Right lobe of liver (tissue), 6 donors: ENCODE data around the gene NCKAP1. TPM values are rescaled to one million over a fixed set of nuclear protein-coding genes. Genes with fewer than 3 reads are reported as not detected.

ENCODE experiments used
- ATAC-seq, 4 donors: fragments of 200-7000 bp; cut with Tn5 transposase; one replicate each; pipeline ENCODE4 v1.9.1; 2020; ENCODE audit warnings: mild to moderate bottlenecking in 4 of 4, moderate library complexity in 4 of 4
- DNase-seq, 3 donors: peaks; one replicate each; pipeline ENCODE4 v3.0.0-alpha.2; 2020
- H3K27ac ChIP-seq, 3 donors: fragments of 200-600 bp; one replicate each; pipeline ENCODE4 v1.8.0; 2022
- H3K27me3 ChIP-seq, 2 donors: fragments of 200-600 bp; one replicate each; pipeline ENCODE4 v1.8.0; 2022
- H3K36me3 ChIP-seq, 4 donors: fragments of 200-600 bp; sonication (generic) in 1 of 4; one replicate each; pipeline versions ENCODE4 v1.5.1 to v1.8.0; 2017 to 2022; ENCODE audit warnings: control low read depth in 1 of 4
- H3K4me1 ChIP-seq, 4 donors: fragments of 200-600 bp; sonication (generic) in 1 of 4; one replicate each; pipeline versions ENCODE4 v1.5.1 to v1.8.0; 2017 to 2022; ENCODE audit warnings: control low read depth in 1 of 4
- H3K4me3 ChIP-seq, 3 donors: fragments of 200-600 bp; one replicate each; pipeline ENCODE4 v1.8.0; 2022
- H3K9me3 ChIP-seq, 4 donors: fragments of 200-600 bp; sonication (generic) in 1 of 4; one replicate each; pipeline versions ENCODE4 v1.5.1 to v1.8.0; 2017 to 2022; ENCODE audit warnings: control low read depth in 1 of 4
- POLR2A ChIP-seq: fragments of 450-650 bp; IDR thresholded peaks from one replicate; pipeline ENCODE4 v1.6.1; 2017; ENCODE audit warnings: antibody characterized with exemption, mild to moderate bottlenecking
- WGBS: methylation state at CpG from one replicate; pipeline ENCODE4 v1.1.6; 2018; ENCODE audit warnings: low coverage, low lambda C conversion rate; ENCODE audit not compliant: insufficient coverage; ENCODE audit errors: missing lambda C conversion rate; 5-methylcytosine and 5-hydroxymethylcytosine counted together
- intact Hi-C, 2 donors: fragments of 100-400 bp; cut with DNase I; formaldehyde crosslinking; loops; one replicate each; pipeline versions ENCODE4 v1.11.2 to v1.14.1; 2022
- total RNA-seq, 6 experiments: library from RNA; depleted of rRNA in 2 of 6; stranded (reverse); fragments of >200 nt in 2 of 6; fragmentation: NEBNext Ultra II Directional in 3 of 6; extraction: Animal tissue kit (Norgen Biotek cat#: 25700) in 3 of 6; gene quantifications; one replicate each; pipeline versions ENCODE4 v1.1.0 to v1.2.4, GENCODE V29; 2016 to 2023
- TF ChIP-seq, protein P1 (sequence below), 4 donors: fragments of 200-600 bp in 3 of 4; fragments of 450-650 bp in 1 of 4; IDR thresholded peaks; one replicate each; pipeline versions ENCODE4 v1.5.1 to v1.8.0; 2016 to 2022; ENCODE audit warnings: antibody characterized with exemption in 4 of 4, mild to moderate bottlenecking in 2 of 4
- donor health status: DM: no; HTN: yes; CAD: no.
- donor health status: DM: no; HTN: no; CAD: no.
- donor health status: DM: no; HTN: no; CAD: no.
- donor health status: DM: no; HTN: yes; CAD: no.
- donor health status: DM: no; HTN: yes; CAD: no.

The NCKAP1 gene
- total RNA-seq, 6 experiments from 2014 or later: 31.9 to 50.3 (median 43.3) TPM

DNA sequence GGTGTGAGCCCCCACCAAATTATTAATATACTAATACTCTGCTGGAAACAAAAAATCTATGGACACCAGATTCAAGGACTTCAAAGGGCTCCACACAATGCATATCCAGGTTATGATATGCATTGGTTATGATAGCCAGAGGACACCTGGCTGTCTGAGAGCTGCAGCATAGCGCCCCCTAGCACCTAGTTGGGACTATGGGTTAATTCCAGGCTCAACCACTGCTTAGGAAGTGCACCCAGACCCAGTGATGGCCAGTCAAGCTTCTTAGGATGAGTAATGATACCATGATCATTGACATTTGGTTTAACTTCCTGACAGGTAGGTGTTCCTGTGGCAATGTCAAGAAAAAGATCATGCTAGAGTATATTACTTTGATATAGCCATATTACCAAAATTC is 168.0 kb downstream of the NCKAP1 start:
- intact Hi-C loops: no loop called here
- TF ChIP-seq, protein P1, sequence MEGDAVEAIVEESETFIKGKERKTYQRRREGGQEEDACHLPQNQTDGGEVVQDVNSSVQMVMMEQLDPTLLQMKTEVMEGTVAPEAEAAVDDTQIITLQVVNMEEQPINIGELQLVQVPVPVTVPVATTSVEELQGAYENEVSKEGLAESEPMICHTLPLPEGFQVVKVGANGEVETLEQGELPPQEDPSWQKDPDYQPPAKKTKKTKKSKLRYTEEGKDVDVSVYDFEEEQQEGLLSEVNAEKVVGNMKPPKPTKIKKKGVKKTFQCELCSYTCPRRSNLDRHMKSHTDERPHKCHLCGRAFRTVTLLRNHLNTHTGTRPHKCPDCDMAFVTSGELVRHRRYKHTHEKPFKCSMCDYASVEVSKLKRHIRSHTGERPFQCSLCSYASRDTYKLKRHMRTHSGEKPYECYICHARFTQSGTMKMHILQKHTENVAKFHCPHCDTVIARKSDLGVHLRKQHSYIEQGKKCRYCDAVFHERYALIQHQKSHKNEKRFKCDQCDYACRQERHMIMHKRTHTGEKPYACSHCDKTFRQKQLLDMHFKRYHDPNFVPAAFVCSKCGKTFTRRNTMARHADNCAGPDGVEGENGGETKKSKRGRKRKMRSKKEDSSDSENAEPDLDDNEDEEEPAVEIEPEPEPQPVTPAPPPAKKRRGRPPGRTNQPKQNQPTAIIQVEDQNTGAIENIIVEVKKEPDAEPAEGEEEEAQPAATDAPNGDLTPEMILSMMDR (IDR thresholded peaks at IDR 0.05): no peak
- no peak for TF ChIP-seq POLR2A
- Histone ChIP-seq H3K36me3 (no peaks in the 10 kb centered on the region), H3K9me3 (no peaks in the 10 kb centered on the region), H3K4me3 (no peak overlapping the region), H3K27me3 (no peaks in the 10 kb centered on the region), H3K4me1 (peaks cover 0 to 11% (median 0%) of the 10 kb centered on the region in 4 donors), H3K27ac (no peak overlapping the region)
- ATAC-seq (no peak), DNase-seq (no peak)
- WGBS: 0% methylated on average over 1 of the region's 1 CpG

DNA sequence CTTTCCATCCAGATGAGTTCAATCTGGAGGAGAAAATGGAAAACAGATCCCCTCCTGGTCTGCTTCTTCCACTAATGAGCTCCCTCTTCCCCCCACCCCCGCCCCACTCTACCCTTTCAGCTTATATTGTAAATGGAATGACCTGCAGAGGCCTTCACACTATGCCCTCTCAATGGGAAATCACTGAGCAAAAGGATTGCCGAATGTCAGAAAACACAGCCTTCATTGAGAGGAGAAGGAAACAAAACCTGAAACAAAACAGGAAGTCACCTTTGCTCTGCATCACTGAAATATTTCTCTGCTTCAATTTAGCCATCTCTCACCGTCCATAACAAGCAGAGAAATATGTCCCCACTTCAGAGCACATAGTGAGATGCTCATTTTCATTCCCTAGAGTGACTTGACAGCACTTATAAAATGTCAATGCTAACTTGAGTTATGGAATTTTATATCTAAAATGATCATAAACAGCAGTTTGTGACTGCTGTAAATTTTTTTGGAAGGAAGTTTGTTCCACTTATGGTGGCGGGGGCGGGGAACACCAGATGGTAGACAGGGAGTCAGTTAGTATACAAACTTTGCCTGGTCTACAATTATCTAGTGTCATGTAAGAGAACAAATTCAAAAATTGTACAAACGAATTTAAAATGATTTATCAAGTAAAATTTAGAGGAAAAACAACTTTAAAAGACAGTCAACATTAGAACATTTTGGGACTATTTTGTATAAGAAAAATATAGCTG is 170.0 kb downstream of the NCKAP1 start:
- H3K27ac ChIP-seq: no peak overlapping the region
- H3K4me1 ChIP-seq: peaks cover 0 to 11% (median 0%) of the 10 kb centered on the region in 4 donors
- WGBS: 66% methylated on average over 6 of the region's 6 CpGs
- H3K4me3 ChIP-seq: no peak overlapping the region
- DNase-seq (no peak), ATAC-seq (no peak)
- intact Hi-C loops: no loop called here
- no peaks in the 10 kb centered on the region for H3K9me3 ChIP-seq
- TF ChIP-seq, protein P1 (IDR thresholded peaks at IDR 0.05): no peak
- no peak for TF ChIP-seq POLR2A
- H3K27me3 ChIP-seq: no peaks in the 10 kb centered on the region
- H3K36me3 ChIP-seq: no peaks in the 10 kb centered on the region

DNA sequence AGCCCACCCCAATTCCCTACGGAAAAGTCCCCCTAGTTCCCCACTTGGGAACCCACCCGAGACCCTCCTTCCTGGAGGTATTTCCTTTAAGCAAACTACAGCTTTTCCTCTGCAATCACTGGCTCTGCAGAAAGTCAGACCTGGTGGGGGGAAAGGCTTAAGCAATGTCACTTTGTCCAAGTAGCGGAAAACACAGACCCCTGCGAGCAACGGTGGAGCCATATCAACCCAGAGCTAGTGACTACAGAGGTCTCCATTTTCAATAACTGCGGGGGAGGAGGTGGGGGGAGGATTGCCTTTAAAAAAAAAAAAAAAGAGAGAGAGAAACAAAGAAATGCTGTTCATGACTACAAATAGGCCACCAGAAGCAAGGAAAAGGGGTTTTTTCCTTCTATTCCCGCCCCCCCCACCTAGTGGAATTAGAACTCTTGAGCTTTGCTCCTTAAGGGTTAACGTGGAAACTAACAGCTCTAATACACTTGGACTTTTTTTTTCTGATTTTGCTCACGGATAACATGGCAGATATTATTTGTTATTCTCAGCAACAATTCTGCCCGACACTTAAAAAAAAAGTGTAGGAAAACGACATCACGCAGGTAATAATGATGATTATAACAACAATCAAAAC is 170.7 kb downstream of the NCKAP1 start:
- Histone ChIP-seq H3K27me3 (no peaks in the 10 kb centered on the region), H3K36me3 (no peaks in the 10 kb centered on the region), H3K4me3 (peak overlapping the region; percentile 29 to 43 (median 41)), H3K27ac (no peak overlapping the region), H3K9me3 (no peaks in the 10 kb centered on the region), H3K4me1 (peaks cover 0 to 11% (median 0%) of the 10 kb centered on the region in 4 donors)
- intact Hi-C loops: no loop called here
- no peak for TF ChIP-seq POLR2A
- TF ChIP-seq, protein P1 (IDR thresholded peaks at IDR 0.05): no peak
- WGBS: 47% methylated on average over 12 of the region's 12 CpGs
- no peak for ATAC-seq
- no peak for DNase-seq

DNA sequence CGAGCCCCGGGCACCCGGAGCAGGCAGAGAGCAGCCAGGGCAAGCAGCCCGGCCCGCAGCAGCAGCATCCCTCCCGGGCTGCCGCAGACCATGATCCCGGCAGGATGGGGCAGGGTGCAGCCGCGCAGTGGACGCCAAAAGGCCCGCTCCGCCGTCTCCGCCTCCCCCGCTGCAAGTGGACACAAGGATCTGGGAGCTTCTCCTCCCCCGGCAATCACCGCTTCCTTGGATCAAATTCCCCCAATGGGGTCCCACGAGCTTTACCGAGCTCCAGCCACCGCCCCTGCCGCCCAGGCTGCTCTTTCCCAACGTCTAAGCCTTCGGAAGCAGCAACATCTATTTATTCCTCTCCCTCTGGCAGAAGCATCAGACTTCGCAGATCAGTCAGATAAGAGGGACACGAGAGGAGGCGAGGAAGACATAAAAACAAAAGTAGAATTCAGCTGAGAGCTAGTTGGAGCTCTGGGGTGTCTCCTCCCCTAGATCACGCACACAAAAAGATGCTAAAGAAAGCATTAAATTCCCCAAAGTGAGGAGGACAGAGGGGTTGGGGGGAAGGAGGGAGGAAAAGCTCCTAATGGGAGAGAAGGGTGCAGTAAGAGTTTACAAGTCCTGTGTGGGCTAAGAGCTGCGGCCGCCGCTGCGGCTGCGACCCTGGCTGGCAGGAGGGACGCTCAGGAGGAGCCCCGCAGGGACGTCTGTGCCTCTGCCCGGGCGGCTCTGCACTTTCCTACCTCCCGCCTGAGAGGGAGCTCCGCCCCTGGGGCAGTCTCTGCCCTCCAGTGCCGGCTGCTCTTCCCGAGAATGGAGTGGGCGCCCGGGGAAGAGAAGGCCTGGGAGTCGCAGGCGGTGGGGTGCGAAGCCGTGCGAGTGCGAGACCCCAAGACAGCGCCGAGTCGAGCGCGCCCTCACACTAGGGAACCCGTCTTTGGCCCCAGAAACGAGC is 171.5 kb downstream of the NCKAP1 start, which contains the start of gene FRZB:
TSS of gene FRZB (minus strand) at position 177 of the 946 bp plus-strand sequence. CDS start at position 92, 85 bp downstream.
- Histone ChIP-seq H3K9me3 (no peaks in the 10 kb centered on the region), H3K4me3 (peak within 1 kb of the TSS; percentile 29 to 43 (median 41)), H3K4me1 (peaks cover 0 to 14% (median 0%) of the 10 kb centered on the region in 4 donors), H3K36me3 (no peaks in the 10 kb centered on the region), H3K27ac (peak within 1 kb of the TSS in 1 of 3 donors; percentile 29), H3K27me3 (no peaks in the 10 kb centered on the region)
- TF ChIP-seq, protein P1 (IDR thresholded peaks at IDR 0.05): no peak
- TF ChIP-seq POLR2A: no peak
- intact Hi-C loops: no loop called here
- DNase-seq (peak; percentile 52 to 66 (median 55)), ATAC-seq (peak; percentile 88 to 93 (median 91))
- WGBS: 5% methylated on average over 20 of the region's 57 CpGs
